ENCODE results near the gene RAB3C.

GRCh38 chr5:58857609-58858008, 274.7 kb downstream of the RAB3C start:
- TF ChIP-seq, protein P1, sequence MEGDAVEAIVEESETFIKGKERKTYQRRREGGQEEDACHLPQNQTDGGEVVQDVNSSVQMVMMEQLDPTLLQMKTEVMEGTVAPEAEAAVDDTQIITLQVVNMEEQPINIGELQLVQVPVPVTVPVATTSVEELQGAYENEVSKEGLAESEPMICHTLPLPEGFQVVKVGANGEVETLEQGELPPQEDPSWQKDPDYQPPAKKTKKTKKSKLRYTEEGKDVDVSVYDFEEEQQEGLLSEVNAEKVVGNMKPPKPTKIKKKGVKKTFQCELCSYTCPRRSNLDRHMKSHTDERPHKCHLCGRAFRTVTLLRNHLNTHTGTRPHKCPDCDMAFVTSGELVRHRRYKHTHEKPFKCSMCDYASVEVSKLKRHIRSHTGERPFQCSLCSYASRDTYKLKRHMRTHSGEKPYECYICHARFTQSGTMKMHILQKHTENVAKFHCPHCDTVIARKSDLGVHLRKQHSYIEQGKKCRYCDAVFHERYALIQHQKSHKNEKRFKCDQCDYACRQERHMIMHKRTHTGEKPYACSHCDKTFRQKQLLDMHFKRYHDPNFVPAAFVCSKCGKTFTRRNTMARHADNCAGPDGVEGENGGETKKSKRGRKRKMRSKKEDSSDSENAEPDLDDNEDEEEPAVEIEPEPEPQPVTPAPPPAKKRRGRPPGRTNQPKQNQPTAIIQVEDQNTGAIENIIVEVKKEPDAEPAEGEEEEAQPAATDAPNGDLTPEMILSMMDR (IDR thresholded peaks at IDR 0.05): no peak
- no peak for TF ChIP-seq POLR2A (IDR thresholded peaks at IDR 0.05)
